Measurements from ENCODE around the gene AKT1S1. TPM values are rescaled to one million over a fixed set of nuclear protein-coding genes. Genes with fewer than 3 reads are reported as not detected.
A peak's percentile ranks its signal among the peaks of the same experiment; 100 is the strongest.

AKT1S1 gene
- total and polyA plus RNA-seq, 2 of the 13 experiments (the other 11 are each of a cell fraction or from before 2014, with no cell fraction given): 13.5 to 27.8 TPM

DNA sequence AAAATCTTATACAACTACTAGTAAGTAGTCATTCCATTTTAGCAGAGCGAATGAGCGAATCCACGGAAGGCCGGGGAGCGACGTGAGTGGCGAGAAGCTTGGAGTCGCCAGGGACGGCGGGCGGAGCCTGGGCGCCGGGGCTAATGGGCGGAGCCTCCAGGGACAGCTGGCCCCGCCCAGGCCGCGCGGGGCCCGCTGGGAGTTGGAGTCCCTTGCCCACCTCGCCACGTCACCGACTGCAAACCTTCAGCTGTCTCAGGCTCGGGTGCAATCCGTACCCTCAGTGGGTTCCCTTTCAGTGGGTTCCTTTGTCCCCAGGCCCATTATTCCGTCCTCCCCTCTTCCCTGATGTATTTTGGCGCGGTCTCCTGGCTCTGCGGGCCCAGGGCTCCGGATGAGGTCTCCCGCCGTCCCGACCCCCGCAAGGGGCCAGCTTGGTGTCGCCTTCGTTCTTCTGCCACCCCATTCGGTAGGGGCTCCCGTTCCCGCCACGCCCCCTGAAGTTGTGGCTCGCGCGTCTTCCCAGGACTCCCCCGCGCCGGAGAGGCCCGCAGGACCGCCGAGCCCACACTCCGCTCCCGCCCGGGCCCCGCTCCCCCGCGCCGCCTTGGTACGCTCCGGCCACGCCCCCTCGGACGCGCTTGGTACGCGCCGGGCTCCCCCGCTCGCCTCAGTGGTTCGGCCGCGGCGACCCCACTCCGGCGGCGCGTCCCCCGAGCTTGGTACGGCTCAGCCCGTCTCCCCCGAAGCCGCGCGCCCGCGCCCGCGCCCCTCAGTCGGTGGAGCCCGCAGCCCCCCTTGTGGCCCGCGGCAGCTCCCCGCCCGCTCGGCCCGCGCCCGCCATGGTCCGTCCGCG lies 26.4 kb downstream of the AKT1S1 start, which contains the start of gene PTOV1 (continued):
- TF ChIP-seq ZNF329 (CRISPR knock-in tag; IDR thresholded peaks at IDR 0.05; ENCODE audit: low read depth) (0 out of 2 replicates have a peak, but pooled peaks have one; percentile 42), ZSCAN9 (CRISPR knock-in tag; IDR thresholded peaks at IDR 0.05; ENCODE audit: borderline replicate concordance) (0 out of 2 replicates have a peak, but pooled peaks have one; percentile 20), ZFP62 (CRISPR knock-in tag; IDR thresholded peaks at IDR 0.05) (no peak), TAF15 (IDR thresholded peaks at IDR 0.05; ENCODE audit: low read depth, low read length, poor library complexity, severe bottlenecking) (no peak), ZNF350 (CRISPR knock-in tag; IDR thresholded peaks at IDR 0.05; ENCODE audit: borderline replicate concordance, low read depth) (peak; percentile 55; the same call in 1 of the 2 replicates), JARID2 (CRISPR knock-in tag; IDR thresholded peaks at IDR 0.05; ENCODE audit: insufficient replicate concordance) (no peak), ZNF205 (CRISPR knock-in tag; IDR thresholded peaks at IDR 0.05) (no peak), ZFP1 (CRISPR knock-in tag; IDR thresholded peaks at IDR 0.05) (no peak; the same call in 1 of the 2 replicates), SMARCC2 (IDR thresholded peaks at IDR 0.05) (no peak), CHCHD3 (CRISPR knock-in tag; IDR thresholded peaks at IDR 0.05) (no peak)
- TF ChIP-seq, protein P1, sequence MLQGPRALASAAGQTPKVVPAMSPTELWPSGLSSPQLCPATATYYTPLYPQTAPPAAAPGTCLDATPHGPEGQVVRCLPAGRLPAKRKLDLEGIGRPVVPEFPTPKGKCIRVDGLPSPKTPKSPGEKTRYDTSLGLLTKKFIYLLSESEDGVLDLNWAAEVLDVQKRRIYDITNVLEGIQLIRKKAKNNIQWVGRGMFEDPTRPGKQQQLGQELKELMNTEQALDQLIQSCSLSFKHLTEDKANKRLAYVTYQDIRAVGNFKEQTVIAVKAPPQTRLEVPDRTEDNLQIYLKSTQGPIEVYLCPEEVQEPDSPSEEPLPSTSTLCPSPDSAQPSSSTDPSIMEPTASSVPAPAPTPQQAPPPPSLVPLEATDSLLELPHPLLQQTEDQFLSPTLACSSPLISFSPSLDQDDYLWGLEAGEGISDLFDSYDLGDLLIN (CRISPR knock-in tag; IDR thresholded peaks at IDR 0.05; ENCODE audit: borderline replicate concordance): peak; percentile 53; the same call in 1 of the 2 replicates
- TF ChIP-seq, protein P2, sequence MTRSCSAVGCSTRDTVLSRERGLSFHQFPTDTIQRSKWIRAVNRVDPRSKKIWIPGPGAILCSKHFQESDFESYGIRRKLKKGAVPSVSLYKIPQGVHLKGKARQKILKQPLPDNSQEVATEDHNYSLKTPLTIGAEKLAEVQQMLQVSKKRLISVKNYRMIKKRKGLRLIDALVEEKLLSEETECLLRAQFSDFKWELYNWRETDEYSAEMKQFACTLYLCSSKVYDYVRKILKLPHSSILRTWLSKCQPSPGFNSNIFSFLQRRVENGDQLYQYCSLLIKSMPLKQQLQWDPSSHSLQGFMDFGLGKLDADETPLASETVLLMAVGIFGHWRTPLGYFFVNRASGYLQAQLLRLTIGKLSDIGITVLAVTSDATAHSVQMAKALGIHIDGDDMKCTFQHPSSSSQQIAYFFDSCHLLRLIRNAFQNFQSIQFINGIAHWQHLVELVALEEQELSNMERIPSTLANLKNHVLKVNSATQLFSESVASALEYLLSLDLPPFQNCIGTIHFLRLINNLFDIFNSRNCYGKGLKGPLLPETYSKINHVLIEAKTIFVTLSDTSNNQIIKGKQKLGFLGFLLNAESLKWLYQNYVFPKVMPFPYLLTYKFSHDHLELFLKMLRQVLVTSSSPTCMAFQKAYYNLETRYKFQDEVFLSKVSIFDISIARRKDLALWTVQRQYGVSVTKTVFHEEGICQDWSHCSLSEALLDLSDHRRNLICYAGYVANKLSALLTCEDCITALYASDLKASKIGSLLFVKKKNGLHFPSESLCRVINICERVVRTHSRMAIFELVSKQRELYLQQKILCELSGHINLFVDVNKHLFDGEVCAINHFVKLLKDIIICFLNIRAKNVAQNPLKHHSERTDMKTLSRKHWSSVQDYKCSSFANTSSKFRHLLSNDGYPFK (CRISPR knock-in tag; IDR thresholded peaks at IDR 0.05; ENCODE audit: borderline replicate concordance): peak; percentile 15; the same call in 1 of the 2 replicates
- TF ChIP-seq, protein P3, sequence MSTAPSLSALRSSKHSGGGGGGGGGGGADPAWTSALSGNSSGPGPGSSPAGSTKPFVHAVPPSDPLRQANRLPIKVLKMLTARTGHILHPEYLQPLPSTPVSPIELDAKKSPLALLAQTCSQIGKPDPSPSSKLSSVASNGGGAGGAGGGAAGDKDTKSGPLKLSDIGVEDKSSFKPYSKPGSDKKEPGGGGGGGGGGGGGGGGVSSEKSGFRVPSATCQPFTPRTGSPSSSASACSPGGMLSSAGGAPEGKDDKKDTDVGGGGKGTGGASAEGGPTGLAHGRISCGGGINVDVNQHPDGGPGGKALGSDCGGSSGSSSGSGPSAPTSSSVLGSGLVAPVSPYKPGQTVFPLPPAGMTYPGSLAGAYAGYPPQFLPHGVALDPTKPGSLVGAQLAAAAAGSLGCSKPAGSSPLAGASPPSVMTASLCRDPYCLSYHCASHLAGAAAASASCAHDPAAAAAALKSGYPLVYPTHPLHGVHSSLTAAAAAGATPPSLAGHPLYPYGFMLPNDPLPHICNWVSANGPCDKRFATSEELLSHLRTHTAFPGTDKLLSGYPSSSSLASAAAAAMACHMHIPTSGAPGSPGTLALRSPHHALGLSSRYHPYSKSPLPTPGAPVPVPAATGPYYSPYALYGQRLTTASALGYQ (CRISPR knock-in tag; IDR thresholded peaks at IDR 0.05): no peak
- TF ChIP-seq, protein P4, sequence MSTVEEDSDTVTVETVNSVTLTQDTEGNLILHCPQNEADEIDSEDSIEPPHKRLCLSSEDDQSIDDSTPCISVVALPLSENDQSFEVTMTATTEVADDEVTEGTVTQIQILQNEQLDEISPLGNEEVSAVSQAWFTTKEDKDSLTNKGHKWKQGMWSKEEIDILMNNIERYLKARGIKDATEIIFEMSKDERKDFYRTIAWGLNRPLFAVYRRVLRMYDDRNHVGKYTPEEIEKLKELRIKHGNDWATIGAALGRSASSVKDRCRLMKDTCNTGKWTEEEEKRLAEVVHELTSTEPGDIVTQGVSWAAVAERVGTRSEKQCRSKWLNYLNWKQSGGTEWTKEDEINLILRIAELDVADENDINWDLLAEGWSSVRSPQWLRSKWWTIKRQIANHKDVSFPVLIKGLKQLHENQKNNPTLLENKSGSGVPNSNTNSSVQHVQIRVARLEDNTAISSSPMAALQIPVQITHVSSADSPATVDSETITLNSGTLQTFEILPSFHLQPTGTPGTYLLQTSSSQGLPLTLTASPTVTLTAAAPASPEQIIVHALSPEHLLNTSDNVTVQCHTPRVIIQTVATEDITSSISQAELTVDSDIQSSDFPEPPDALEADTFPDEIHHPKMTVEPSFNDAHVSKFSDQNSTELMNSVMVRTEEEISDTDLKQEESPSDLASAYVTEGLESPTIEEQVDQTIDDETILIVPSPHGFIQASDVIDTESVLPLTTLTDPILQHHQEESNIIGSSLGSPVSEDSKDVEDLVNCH (CRISPR knock-in tag; IDR thresholded peaks at IDR 0.05): no peak
- TF ChIP-seq, protein P5, sequence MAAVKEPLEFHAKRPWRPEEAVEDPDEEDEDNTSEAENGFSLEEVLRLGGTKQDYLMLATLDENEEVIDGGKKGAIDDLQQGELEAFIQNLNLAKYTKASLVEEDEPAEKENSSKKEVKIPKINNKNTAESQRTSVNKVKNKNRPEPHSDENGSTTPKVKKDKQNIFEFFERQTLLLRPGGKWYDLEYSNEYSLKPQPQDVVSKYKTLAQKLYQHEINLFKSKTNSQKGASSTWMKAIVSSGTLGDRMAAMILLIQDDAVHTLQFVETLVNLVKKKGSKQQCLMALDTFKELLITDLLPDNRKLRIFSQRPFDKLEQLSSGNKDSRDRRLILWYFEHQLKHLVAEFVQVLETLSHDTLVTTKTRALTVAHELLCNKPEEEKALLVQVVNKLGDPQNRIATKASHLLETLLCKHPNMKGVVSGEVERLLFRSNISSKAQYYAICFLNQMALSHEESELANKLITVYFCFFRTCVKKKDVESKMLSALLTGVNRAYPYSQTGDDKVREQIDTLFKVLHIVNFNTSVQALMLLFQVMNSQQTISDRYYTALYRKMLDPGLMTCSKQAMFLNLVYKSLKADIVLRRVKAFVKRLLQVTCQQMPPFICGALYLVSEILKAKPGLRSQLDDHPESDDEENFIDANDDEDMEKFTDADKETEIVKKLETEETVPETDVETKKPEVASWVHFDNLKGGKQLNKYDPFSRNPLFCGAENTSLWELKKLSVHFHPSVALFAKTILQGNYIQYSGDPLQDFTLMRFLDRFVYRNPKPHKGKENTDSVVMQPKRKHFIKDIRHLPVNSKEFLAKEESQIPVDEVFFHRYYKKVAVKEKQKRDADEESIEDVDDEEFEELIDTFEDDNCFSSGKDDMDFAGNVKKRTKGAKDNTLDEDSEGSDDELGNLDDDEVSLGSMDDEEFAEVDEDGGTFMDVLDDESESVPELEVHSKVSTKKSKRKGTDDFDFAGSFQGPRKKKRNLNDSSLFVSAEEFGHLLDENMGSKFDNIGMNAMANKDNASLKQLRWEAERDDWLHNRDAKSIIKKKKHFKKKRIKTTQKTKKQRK (IDR thresholded peaks at IDR 0.05; ENCODE audit: low read length): no peak
